Transverse colon (tissue), 4 donors: ENCODE data around the gene GAS2L1.

ENCODE experiments used
- POLR2AphosphoS5 ChIP-seq, 3 donors: sonication (generic); formaldehyde crosslinking; IDR thresholded peaks; one replicate each; pipeline ENCODE4 v1.6.1; 2016; ENCODE audit warnings: antibody characterized with exemption in 3 of 3
- TF ChIP-seq, protein P1 (sequence below), 5 experiments: fragments of 200-600 bp in 3 of 5; fragments of 450-650 bp in 2 of 5; sonication (generic) in 3 of 5; IDR thresholded peaks; 1 replicate in 2 of 5; 2 replicates in 3 of 5; pipeline ENCODE4 v1.5.1; 2016 to 2017; ENCODE audit warnings: antibody characterized with exemption in 5 of 5, inconsistent platforms in 3 of 5, mild to moderate bottlenecking in 2 of 5, moderate library complexity in 1 of 5

DNA sequence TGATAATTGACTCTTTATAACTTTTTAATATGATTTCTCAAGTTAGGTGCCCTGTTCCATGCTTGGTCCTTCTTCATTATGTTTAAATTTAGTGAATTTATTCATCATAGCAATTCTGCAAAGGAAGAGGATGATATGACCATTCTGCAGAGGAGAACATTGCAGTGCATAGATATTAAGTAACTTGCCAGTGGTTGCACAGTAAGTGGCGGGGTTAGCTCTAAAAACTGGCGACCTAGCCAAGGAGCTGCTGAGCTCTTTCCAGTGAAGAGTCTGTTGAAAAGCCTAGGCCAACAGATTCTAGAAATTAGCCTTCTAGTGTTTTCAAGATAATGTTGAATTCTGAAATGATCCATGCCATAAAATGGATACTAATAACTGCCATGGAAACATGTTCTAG, 33.8 kb upstream of the GAS2L1 start:
- TF ChIP-seq, protein P1, sequence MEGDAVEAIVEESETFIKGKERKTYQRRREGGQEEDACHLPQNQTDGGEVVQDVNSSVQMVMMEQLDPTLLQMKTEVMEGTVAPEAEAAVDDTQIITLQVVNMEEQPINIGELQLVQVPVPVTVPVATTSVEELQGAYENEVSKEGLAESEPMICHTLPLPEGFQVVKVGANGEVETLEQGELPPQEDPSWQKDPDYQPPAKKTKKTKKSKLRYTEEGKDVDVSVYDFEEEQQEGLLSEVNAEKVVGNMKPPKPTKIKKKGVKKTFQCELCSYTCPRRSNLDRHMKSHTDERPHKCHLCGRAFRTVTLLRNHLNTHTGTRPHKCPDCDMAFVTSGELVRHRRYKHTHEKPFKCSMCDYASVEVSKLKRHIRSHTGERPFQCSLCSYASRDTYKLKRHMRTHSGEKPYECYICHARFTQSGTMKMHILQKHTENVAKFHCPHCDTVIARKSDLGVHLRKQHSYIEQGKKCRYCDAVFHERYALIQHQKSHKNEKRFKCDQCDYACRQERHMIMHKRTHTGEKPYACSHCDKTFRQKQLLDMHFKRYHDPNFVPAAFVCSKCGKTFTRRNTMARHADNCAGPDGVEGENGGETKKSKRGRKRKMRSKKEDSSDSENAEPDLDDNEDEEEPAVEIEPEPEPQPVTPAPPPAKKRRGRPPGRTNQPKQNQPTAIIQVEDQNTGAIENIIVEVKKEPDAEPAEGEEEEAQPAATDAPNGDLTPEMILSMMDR (IDR thresholded peaks at IDR 0.05) = no peak
- no peak for TF ChIP-seq POLR2AphosphoS5 (IDR thresholded peaks at IDR 0.05)
